Kidney (tissue), 14 donors: ENCODE measurements around the gene PSMD1. TPM values are rescaled to one million over a fixed set of nuclear protein-coding genes. Genes with fewer than 3 reads are reported as not detected.
A peak's percentile ranks its signal among the peaks of the same experiment; 100 is the strongest.
"Not testable (repeated sequence)": the region's sequence is repeated elsewhere in the genome, so short reads cannot be mapped to it uniquely, and the experiment has no call there.

Experiments
- DNase-seq, 5 donors: peaks; one replicate each; pipeline ENCODE4 v3.0.0-alpha.2; 2013 to 2020
- FAIRE-seq: peaks from 2 replicates; lab custom pipeline; 2012; peaks lifted over from hg19 to GRCh38; lab: Jason Lieb, UNC
- H3K27ac ChIP-seq, 2 donors: one replicate each; pipeline ENCODE4 v1.7.0; 2013; ENCODE audit warnings: low read depth in 2 of 2, low read length in 2 of 2, inconsistent platforms in 1 of 2
- H3K27me3 ChIP-seq: one replicate; pipeline ENCODE4 v1.7.1; 2013; ENCODE audit warnings: low read length, inconsistent platforms; ENCODE audit not compliant: control insufficient read depth, insufficient read depth
- H3K36me3 ChIP-seq, 3 donors: one replicate each; pipeline versions ENCODE4 v1.7.0 to v1.7.1; 2013; ENCODE audit warnings: low read length in 3 of 3, control low read depth in 1 of 3, inconsistent platforms in 1 of 3; ENCODE audit not compliant: insufficient read depth in 3 of 3, control insufficient read depth in 2 of 3
- H3K4me1 ChIP-seq, 3 donors: one replicate each; pipeline versions ENCODE4 v1.7.0 to v1.7.1; 2013; ENCODE audit warnings: low read length in 3 of 3, inconsistent platforms in 1 of 3, low read depth in 1 of 3; ENCODE audit not compliant: control insufficient read depth in 2 of 3, insufficient read depth in 2 of 3
- H3K4me3 ChIP-seq, 3 donors: one replicate each; pipeline versions ENCODE4 v1.7.0 to v1.8.1; 2013; ENCODE audit warnings: low read length in 3 of 3, control low read depth in 1 of 3, inconsistent platforms in 1 of 3
- H3K9ac ChIP-seq, 3 donors: one replicate each; pipeline versions ENCODE4 v1.7.0 to v1.7.1; 2013; ENCODE audit warnings: low read length in 3 of 3, control low read depth in 1 of 3, inconsistent platforms in 1 of 3
- H3K9me3 ChIP-seq, 3 donors: one replicate each; pipeline versions ENCODE4 v1.7.0 to v1.7.1; 2013; ENCODE audit warnings: low read length in 3 of 3, control low read depth in 1 of 3, inconsistent platforms in 1 of 3; ENCODE audit not compliant: control insufficient read depth in 2 of 3, insufficient read depth in 1 of 3
- intact Hi-C: fragments of 100-400 bp; cut with DNase I; formaldehyde crosslinking; loops from one replicate; pipeline ENCODE4 v1.11.1; 2022
- polyA plus RNA-seq: library from polyadenylated mRNA; stranded (reverse); fragments of 350-450 nt; fragmentation: Illumina TruSeq; extraction: RNeasy Lipid Tissue Mini Kit (QIAGEN cat#74804); gene quantifications from one replicate; pipeline ENCODE4 v1.2.3, GENCODE V29; 2014; ENCODE audit warnings: low read depth, low replicate concordance; ENCODE audit not compliant: insufficient read depth
- total RNA-seq: library from RNA; stranded (reverse); fragmentation: NEBNext Ultra II Directional; extraction: Animal tissue kit (Norgen Biotek cat#: 25700); gene quantifications from one replicate; pipeline ENCODE4 v1.2.1, GENCODE V29; 2021
- TF ChIP-seq, protein P1 (sequence below): IDR thresholded peaks from 3 replicates; pipeline ENCODE4 v1.5.1; 2012; ENCODE audit warnings: mild to moderate bottlenecking, moderate library complexity, borderline replicate concordance; ENCODE audit not compliant: insufficient read depth; ENCODE audit errors: extremely low read depth
- donor health status: control.
- donor health status: control.
- donor health status: control.
- donor health status: control.
- donor health status: control.
- donor health status: DM: yes; HTN: yes; CAD: no.
- donor health status: Normal renal cell carcinoma (clear cell type).

The PSMD1 gene
- total and polyA plus RNA-seq, 2 donors from 2014 or later: 75.6 to 95.4 TPM

DNA sequence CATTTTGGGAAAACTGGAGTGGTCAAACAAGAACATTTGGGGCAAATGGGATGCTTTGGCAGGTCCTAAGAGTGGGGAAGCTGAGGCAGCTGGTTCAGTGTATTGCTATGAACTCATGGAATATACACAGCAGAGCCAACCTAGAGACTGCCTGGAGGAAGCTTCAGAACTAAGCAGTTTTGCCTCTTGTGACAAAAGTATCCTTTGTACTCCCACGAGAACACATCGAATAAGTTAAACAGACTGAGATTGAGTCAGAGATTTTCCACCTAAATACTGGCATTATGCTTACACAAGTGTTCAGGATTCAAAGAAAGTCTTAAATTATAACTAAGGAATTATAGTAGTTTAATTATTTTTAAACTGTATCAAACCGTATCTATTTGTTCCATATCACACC, 136.5 kb downstream of the PSMD1 start:
- no peak for DNase-seq
- Histone ChIP-seq H3K36me3 (no peaks in the 10 kb centered on the region), H3K9me3 (no peaks in the 10 kb centered on the region), H3K4me1 (peaks cover 3 to 8% (median 4%) of the 10 kb centered on the region in 3 donors), H3K27ac (no peak overlapping the region), H3K4me3 (no peak overlapping the region), H3K9ac (no peak overlapping the region), H3K27me3 (no peaks in the 10 kb centered on the region)
- FAIRE-seq: no peak
- TF ChIP-seq, protein P1, sequence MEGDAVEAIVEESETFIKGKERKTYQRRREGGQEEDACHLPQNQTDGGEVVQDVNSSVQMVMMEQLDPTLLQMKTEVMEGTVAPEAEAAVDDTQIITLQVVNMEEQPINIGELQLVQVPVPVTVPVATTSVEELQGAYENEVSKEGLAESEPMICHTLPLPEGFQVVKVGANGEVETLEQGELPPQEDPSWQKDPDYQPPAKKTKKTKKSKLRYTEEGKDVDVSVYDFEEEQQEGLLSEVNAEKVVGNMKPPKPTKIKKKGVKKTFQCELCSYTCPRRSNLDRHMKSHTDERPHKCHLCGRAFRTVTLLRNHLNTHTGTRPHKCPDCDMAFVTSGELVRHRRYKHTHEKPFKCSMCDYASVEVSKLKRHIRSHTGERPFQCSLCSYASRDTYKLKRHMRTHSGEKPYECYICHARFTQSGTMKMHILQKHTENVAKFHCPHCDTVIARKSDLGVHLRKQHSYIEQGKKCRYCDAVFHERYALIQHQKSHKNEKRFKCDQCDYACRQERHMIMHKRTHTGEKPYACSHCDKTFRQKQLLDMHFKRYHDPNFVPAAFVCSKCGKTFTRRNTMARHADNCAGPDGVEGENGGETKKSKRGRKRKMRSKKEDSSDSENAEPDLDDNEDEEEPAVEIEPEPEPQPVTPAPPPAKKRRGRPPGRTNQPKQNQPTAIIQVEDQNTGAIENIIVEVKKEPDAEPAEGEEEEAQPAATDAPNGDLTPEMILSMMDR: no peak
- intact Hi-C loops: loop anchor here (10.0 kb wide), 1 partner anchor 88 kb away; no protein-coding TSS in a partner anchor

DNA sequence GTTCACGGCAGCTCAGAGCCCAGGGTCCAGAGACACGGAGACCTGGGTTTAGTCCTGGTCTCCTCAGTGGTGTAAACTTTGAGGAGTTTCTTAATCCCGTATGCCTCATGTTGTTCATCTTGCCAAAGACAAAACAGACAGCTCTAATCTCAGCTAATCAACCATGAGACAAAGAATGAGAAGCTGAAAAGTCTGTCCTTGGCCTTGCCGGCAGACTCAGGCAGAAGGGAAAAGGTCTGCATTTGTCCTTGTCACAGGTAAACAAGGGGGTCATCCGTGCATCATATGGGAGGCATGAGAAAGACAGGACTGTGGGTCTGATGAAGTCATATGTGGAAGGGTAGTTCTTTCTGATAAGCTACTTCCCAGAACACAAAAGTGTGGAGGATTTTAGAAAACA, 139.9 kb downstream of the PSMD1 start:
- Histone ChIP-seq H3K9ac (no peak overlapping the region), H3K27ac (no peak overlapping the region), H3K4me3 (no peak overlapping the region), H3K27me3 (no peaks in the 10 kb centered on the region), H3K4me1 (peaks cover 4 to 9% (median 6%) of the 10 kb centered on the region in 3 donors), H3K36me3 (no peaks in the 10 kb centered on the region), H3K9me3 (no peaks in the 10 kb centered on the region)
- FAIRE-seq (no peak), DNase-seq (no peak)
- intact Hi-C loops: loop anchor here (10.0 kb wide), 1 partner anchor 92 kb away; no protein-coding TSS in a partner anchor
- TF ChIP-seq, protein P1: no peak

DNA sequence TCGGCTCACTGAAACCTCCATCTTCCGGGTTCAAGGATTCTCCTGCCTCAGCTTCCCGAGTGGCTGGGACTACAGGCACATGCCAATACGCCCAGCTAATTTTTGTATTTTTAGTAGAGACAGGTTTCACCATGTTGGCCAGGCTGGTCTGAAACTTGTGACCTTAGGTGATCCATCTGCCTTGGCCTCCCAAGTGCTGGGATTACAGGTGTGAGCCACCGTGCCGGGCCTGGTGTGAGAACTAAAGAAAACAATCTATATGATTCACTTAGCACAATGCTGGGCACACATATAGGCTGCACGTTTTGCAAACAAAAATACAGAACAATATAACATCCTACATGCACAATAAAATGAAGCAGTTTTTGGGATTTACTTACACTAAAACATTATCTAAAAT, 140.5 kb downstream of the PSMD1 start:
- DNase-seq, FAIRE-seq, H3K27ac ChIP-seq, H3K36me3 ChIP-seq, H3K9me3 ChIP-seq, H3K4me1 ChIP-seq, H3K9ac ChIP-seq, H3K27me3 ChIP-seq, H3K4me3 ChIP-seq: not testable (repeated sequence)
- intact Hi-C loops: loop anchor here (10.0 kb wide), 1 partner anchor 92 kb away; no protein-coding TSS in a partner anchor

DNA sequence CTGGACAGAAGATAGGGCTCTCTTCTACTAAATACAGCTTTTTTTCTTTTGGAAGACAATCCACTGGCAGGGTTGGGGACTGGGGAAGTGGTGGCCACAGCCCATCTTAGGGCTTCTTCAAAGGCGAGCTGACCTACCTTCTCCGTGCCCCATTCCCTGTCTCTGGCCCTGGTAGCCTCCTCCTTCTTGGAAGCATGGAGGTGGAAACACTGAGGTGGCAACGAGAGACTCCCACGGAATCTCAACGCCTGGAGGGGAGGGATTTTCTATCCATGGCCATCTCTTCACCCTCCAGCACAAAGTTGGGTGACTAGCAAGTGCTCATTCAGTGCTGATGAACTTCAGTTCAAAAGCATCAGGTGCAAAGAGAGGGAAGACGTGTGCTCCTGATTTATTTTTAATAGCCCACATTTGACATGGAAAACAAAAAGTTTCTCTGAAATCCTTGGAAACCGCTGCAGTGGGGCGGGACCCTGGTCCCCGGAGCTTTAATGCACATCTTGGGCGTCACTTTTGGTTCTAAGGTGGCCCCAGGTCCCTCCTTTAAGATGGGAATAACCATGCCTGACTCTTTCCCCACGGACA, 141.1 kb downstream of the PSMD1 start:
- H3K9ac ChIP-seq: peak overlapping the region; percentile 78 to 94 (median 89)
- no peaks in the 10 kb centered on the region for H3K9me3 ChIP-seq
- peak overlapping the region; percentile 93 to 100 (median 100) for H3K4me3 ChIP-seq
- no peaks in the 10 kb centered on the region for H3K36me3 ChIP-seq
- peak overlapping the region in 1 of 2 donors; percentile 67 for H3K27ac ChIP-seq
- H3K27me3 ChIP-seq: no peaks in the 10 kb centered on the region
- H3K4me1 ChIP-seq: peaks cover under 1 to 6% (median 5%) of the 10 kb centered on the region in 3 donors
- DNase-seq (no peak), FAIRE-seq (no peak)
- TF ChIP-seq, protein P1: no peak
- intact Hi-C loops: loop anchor here (10.0 kb wide), 1 partner anchor 93 kb away; no protein-coding TSS in a partner anchor
